ENCODE data around the gene LRRC31. TPM values are rescaled to one million over a fixed set of nuclear protein-coding genes. Genes with fewer than 3 reads are reported as not detected.

Gene LRRC31
- total and polyA plus RNA-seq, 4 donors: 0.53 to 5.3 (median 1.7) TPM

DNA sequence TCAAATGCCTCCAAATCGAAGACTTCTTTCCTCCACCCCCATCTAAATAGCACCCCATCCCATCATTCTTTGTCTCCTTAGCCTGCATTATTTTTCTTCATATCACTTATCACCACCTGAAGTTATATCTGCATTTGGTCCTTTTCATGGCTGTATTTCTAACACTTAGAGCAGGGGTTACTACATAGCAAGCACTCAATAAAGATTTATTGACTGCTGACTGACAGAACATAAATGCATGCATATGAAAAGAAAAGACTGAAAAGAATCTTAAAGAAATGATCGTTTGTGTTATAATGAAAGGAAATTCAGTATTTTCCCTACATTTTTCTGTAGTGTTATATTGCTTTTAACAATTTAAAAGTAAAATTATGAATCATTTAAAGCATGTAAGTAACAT, 1.4 kb downstream of the LRRC31 start:
- Histone ChIP-seq H3K36me3 (ENCODE audit: control insufficient read depth in 4 of 4, insufficient read depth in 3 of 4, low read depth in 1 of 4, low read length in 3 of 4) (no peaks in the 10 kb centered on the region), H3K4me1 (ENCODE audit: control insufficient read depth in 4 of 4, insufficient read depth in 4 of 4, low read length in 3 of 4) (peaks cover 0 to 16% (median 7%) of the 10 kb centered on the region in 4 donors), H3K27ac (ENCODE audit: low read depth in 1 of 2, low read length in 2 of 2) (no peak overlapping the region), H3K27me3 (ENCODE audit: control insufficient read depth in 4 of 4, insufficient read depth in 4 of 4, low read length in 3 of 4) (no peaks in the 10 kb centered on the region), H3K9ac (ENCODE audit: low read depth in 1 of 2, low read length in 2 of 2) (no peak overlapping the region), H3K9me3 (ENCODE audit: control insufficient read depth in 4 of 4, low read length in 3 of 4) (no peaks in the 10 kb centered on the region), H3K4me3 (ENCODE audit: low read depth in 1 of 3, low read length in 3 of 3) (no peak overlapping the region)
- WGBS: 87% methylated on average over 2 of the region's 2 CpGs
- DNase-seq (ENCODE audit: low spot score): no peak
- TF ChIP-seq EGR1 (IDR thresholded peaks at IDR 0.05; ENCODE audit: low read depth in 2 of 2): no peak
- TF ChIP-seq, protein P1, sequence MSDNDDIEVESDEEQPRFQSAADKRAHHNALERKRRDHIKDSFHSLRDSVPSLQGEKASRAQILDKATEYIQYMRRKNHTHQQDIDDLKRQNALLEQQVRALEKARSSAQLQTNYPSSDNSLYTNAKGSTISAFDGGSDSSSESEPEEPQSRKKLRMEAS (IDR thresholded peaks at IDR 0.05): no peak
- TF ChIP-seq RXRA (IDR thresholded peaks at IDR 0.05): no peak
- TF ChIP-seq FOXA2 (IDR thresholded peaks at IDR 0.05): no peak
- no peak for TF ChIP-seq HNF4A (conservative IDR thresholded peaks at IDR 0.05)
- no peak for TF ChIP-seq NR2F2 (IDR thresholded peaks at IDR 0.05)
- TF ChIP-seq, protein P2, sequence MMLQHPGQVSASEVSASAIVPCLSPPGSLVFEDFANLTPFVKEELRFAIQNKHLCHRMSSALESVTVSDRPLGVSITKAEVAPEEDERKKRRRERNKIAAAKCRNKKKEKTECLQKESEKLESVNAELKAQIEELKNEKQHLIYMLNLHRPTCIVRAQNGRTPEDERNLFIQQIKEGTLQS (IDR thresholded peaks at IDR 0.05): no peak
- TF ChIP-seq ZBTB33 (IDR thresholded peaks at IDR 0.05): no peak
- no peak for TF ChIP-seq RAD21 (IDR thresholded peaks at IDR 0.05)
- no peak for TF ChIP-seq SP1 (IDR thresholded peaks at IDR 0.05)
- TF ChIP-seq GABPA (IDR thresholded peaks at IDR 0.05 in 1 of 2, conservative IDR thresholded peaks at IDR 0.05 in 1 of 2): no peak
- TF ChIP-seq YY1 (IDR thresholded peaks at IDR 0.05): no peak
- no peak for TF ChIP-seq FOXA1 (IDR thresholded peaks at IDR 0.05)
- no peak for TF ChIP-seq HNF4G (IDR thresholded peaks at IDR 0.05)
- no peak for TF ChIP-seq JUND (IDR thresholded peaks at IDR 0.05)

GRCh38 chr3:169867584-169868210, 2.0 kb downstream of the LRRC31 start:
- H3K36me3 ChIP-seq (ENCODE audit: control insufficient read depth in 4 of 4, insufficient read depth in 3 of 4, low read depth in 1 of 4, low read length in 3 of 4): no peaks in the 10 kb centered on the region

More at GRCh38 chr3:169867584-169868210, 2.0 kb downstream of the LRRC31 start:
- Histone ChIP-seq H3K27me3 (ENCODE audit: control insufficient read depth in 4 of 4, insufficient read depth in 4 of 4, low read length in 3 of 4) (no peaks in the 10 kb centered on the region), H3K4me1 (ENCODE audit: control insufficient read depth in 4 of 4, insufficient read depth in 4 of 4, low read length in 3 of 4) (peaks cover 0 to 16% (median 7%) of the 10 kb centered on the region in 4 donors), H3K9ac (ENCODE audit: low read depth in 1 of 2, low read length in 2 of 2) (no peak overlapping the region), H3K9me3 (ENCODE audit: control insufficient read depth in 4 of 4, low read length in 3 of 4) (no peaks in the 10 kb centered on the region), H3K27ac (ENCODE audit: low read depth in 1 of 2, low read length in 2 of 2) (no peak overlapping the region), H3K4me3 (ENCODE audit: low read depth in 1 of 3, low read length in 3 of 3) (no peak overlapping the region)
- DNase-seq (ENCODE audit: low spot score): no peak
- TF ChIP-seq CTCF (IDR thresholded peaks at IDR 0.05; ENCODE audit: low read depth, low read length, missing input control): no peak
- no peak for TF ChIP-seq GABPA (IDR thresholded peaks at IDR 0.05 in 1 of 2, conservative IDR thresholded peaks at IDR 0.05 in 1 of 2)
- TF ChIP-seq NR2F2 (IDR thresholded peaks at IDR 0.05): no peak
- TF ChIP-seq, protein P3, sequence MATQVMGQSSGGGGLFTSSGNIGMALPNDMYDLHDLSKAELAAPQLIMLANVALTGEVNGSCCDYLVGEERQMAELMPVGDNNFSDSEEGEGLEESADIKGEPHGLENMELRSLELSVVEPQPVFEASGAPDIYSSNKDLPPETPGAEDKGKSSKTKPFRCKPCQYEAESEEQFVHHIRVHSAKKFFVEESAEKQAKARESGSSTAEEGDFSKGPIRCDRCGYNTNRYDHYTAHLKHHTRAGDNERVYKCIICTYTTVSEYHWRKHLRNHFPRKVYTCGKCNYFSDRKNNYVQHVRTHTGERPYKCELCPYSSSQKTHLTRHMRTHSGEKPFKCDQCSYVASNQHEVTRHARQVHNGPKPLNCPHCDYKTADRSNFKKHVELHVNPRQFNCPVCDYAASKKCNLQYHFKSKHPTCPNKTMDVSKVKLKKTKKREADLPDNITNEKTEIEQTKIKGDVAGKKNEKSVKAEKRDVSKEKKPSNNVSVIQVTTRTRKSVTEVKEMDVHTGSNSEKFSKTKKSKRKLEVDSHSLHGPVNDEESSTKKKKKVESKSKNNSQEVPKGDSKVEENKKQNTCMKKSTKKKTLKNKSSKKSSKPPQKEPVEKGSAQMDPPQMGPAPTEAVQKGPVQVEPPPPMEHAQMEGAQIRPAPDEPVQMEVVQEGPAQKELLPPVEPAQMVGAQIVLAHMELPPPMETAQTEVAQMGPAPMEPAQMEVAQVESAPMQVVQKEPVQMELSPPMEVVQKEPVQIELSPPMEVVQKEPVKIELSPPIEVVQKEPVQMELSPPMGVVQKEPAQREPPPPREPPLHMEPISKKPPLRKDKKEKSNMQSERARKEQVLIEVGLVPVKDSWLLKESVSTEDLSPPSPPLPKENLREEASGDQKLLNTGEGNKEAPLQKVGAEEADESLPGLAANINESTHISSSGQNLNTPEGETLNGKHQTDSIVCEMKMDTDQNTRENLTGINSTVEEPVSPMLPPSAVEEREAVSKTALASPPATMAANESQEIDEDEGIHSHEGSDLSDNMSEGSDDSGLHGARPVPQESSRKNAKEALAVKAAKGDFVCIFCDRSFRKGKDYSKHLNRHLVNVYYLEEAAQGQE (IDR thresholded peaks at IDR 0.05): no peak
- TF ChIP-seq, protein P1 (IDR thresholded peaks at IDR 0.05): no peak
- TF ChIP-seq HNF4G (IDR thresholded peaks at IDR 0.05): no peak
- TF ChIP-seq SP1 (IDR thresholded peaks at IDR 0.05): no peak
- no peak for TF ChIP-seq FOXA1 (IDR thresholded peaks at IDR 0.05)
- no peak for TF ChIP-seq ZBTB33 (IDR thresholded peaks at IDR 0.05)
- no peak for TF ChIP-seq RXRA (IDR thresholded peaks at IDR 0.05)
- TF ChIP-seq HNF4A (conservative IDR thresholded peaks at IDR 0.05): no peak
- TF ChIP-seq, protein P2 (IDR thresholded peaks at IDR 0.05): no peak
- TF ChIP-seq FOXA2 (IDR thresholded peaks at IDR 0.05): no peak
- TF ChIP-seq JUND (IDR thresholded peaks at IDR 0.05): no peak
- WGBS: 95% methylated on average over 3 of the region's 3 CpGs
